Right atrium auricular region (tissue), 2 donors: ENCODE measurements around the gene CCNI2. TPM values are rescaled to one million over a fixed set of nuclear protein-coding genes. Genes with fewer than 3 reads are reported as not detected.

Experiments used
- DNase-seq: peaks from one replicate; pipeline ENCODE4 v3.0.0-alpha.2; 2019; ENCODE audit warnings: low spot score
- H3K27ac ChIP-seq, 2 donors: fragments of 200-600 bp; sonication (generic); 1 replicate in 1 of 2; 2 replicates in 1 of 2; pipeline ENCODE4 v1.5.1; 2016 to 2019
- H3K27me3 ChIP-seq, 2 donors: fragments of 200-600 bp; sonication (generic); one replicate each; pipeline versions ENCODE4 v1.5.1 to v1.6.0; 2017 to 2019
- H3K36me3 ChIP-seq: fragments of 200-600 bp; sonication (generic); one replicate; pipeline ENCODE4 v1.5.1; 2016
- H3K4me1 ChIP-seq, 2 donors: fragments of 200-600 bp; sonication (generic); one replicate each; pipeline versions ENCODE4 v1.5.1 to v1.6.0; 2017 to 2019
- H3K4me3 ChIP-seq, 2 donors: fragments of 200-600 bp; sonication (generic); 1 replicate in 1 of 2; 2 replicates in 1 of 2; pipeline ENCODE4 v1.5.1; 2017 to 2019; ENCODE audit warnings: mild to moderate bottlenecking in 1 of 2, moderate library complexity in 1 of 2
- H3K9me3 ChIP-seq, 2 donors: fragments of 200-600 bp; sonication (generic); one replicate each; pipeline ENCODE4 v1.5.1; 2019
- CTCF ChIP-seq, 2 donors: fragments of 200-600 bp; sonication (generic); IDR thresholded peaks; one replicate each; pipeline ENCODE4 v1.5.1; 2019; ENCODE audit warnings: antibody characterized with exemption in 2 of 2
- total RNA-seq, 2 donors: library from RNA; depleted of rRNA; stranded (reverse); fragments of >200 nt; gene quantifications; one replicate each; pipeline ENCODE4 v1.1.0, GENCODE V29; 2016

Gene CCNI2
- total RNA-seq, 2 donors from 2014 or later = not detected

- no peak for TF ChIP-seq CTCF (IDR thresholded peaks at IDR 0.05)
- Histone ChIP-seq H3K36me3 (no peaks in the 10 kb centered on the region), H3K27ac (no peak overlapping the region), H3K4me3 (no peak overlapping the region), H3K9me3 (no peaks in the 10 kb centered on the region), H3K4me1 (peaks cover 0 to 11% of the 10 kb centered on the region in 2 donors), H3K27me3 (no peaks in the 10 kb centered on the region)
- no peak for DNase-seq
Measured at GRCh38 chr5:132781029-132781428, 33.8 kb downstream of the CCNI2 start.

DNA sequence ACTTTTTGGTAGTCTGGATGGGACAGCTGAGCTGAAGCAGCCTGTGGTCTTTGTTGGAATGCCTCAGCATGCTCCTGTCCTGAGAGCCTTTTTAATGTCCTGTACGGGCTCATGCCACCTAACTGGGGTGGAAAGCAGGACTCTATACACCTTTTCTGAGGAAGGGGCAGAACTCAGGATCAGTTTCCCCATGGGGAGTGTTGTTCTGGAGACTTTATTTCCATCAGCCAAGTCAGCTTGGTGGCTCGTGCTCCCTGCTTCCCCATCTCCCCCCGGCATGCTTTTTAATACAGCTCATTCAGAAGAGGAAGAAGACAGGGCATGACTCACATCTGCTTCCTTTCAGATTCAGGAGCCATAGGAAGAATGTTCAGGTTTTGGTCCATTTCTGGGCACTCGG, 34.9 kb downstream of the CCNI2 start:
- H3K36me3 ChIP-seq = no peaks in the 10 kb centered on the region
- no peak for DNase-seq
- no peak overlapping the region for H3K4me3 ChIP-seq
- H3K27me3 ChIP-seq = no peaks in the 10 kb centered on the region
- H3K9me3 ChIP-seq = no peaks in the 10 kb centered on the region
- H3K27ac ChIP-seq = no peak overlapping the region
- TF ChIP-seq CTCF (IDR thresholded peaks at IDR 0.05) = no peak
- peaks cover 0 to 6% of the 10 kb centered on the region in 2 donors for H3K4me1 ChIP-seq

- no peak overlapping the region for H3K27ac ChIP-seq
- H3K4me3 ChIP-seq = no peak overlapping the region
- no peak for DNase-seq
- H3K4me1 ChIP-seq = no peaks in the 10 kb centered on the region
- no peak for TF ChIP-seq CTCF (IDR thresholded peaks at IDR 0.05)
- no peaks in the 10 kb centered on the region for H3K27me3 ChIP-seq
- H3K9me3 ChIP-seq = no peaks in the 10 kb centered on the region
- H3K36me3 ChIP-seq = no peaks in the 10 kb centered on the region
Measured at GRCh38 chr5:132785365-132785764, 38.1 kb downstream of the CCNI2 start.

- H3K27ac ChIP-seq = no peak overlapping the region
- H3K4me1 ChIP-seq = no peaks in the 10 kb centered on the region
- DNase-seq = no peak
- no peaks in the 10 kb centered on the region for H3K36me3 ChIP-seq
- no peak for TF ChIP-seq CTCF (IDR thresholded peaks at IDR 0.05)
- no peaks in the 10 kb centered on the region for H3K9me3 ChIP-seq
- no peaks in the 10 kb centered on the region for H3K27me3 ChIP-seq
- no peak overlapping the region for H3K4me3 ChIP-seq
Measured at GRCh38 chr5:132785864-132786263, 38.6 kb downstream of the CCNI2 start.

DNA sequence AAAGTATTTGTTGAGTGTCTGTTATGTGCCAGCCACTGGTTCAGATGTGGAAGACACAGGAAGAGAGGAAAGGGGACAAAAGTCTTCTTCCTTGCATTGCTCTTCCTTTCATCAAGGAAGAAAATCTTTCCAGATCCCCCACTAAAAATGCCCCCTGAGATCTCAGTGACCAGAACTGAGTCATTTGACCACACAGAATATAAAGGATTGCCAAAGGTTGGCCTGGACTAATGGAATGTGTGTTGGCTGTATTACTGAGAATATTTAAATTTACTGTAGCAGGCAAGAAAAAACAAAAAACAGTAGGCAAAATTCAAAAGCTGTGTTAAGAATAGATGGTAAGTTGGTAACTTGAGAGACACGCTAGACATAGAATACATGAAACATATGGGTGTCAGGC, 39.9 kb downstream of the CCNI2 start:
- Histone ChIP-seq H3K27ac (no peak overlapping the region), H3K27me3 (no peaks in the 10 kb centered on the region), H3K36me3 (no peaks in the 10 kb centered on the region), H3K9me3 (no peaks in the 10 kb centered on the region), H3K4me1 (no peaks in the 10 kb centered on the region), H3K4me3 (no peak overlapping the region)
- no peak for DNase-seq
- TF ChIP-seq CTCF (IDR thresholded peaks at IDR 0.05) = no peak

DNA sequence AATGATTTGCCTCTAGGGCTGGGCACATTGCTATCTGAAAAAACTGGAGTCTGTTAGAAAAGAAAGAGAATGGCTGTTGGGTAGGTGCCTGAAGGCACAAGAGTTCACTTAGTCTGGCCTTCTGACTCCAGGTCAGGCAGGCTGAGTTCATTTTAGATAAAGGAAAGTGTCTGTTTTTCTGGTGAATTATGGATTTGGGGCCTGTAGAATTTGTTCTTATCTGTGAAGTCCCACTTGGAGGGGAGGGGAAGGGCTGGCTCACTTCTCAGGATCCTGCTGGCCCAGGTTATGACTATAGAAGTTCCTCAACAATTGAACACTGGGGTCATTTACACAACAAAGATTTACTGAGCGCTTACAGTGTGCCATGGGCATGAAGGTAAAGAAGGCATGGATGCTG, 41.3 kb downstream of the CCNI2 start:
- Histone ChIP-seq H3K9me3 (no peaks in the 10 kb centered on the region), H3K36me3 (no peaks in the 10 kb centered on the region), H3K4me3 (no peak overlapping the region), H3K4me1 (no peaks in the 10 kb centered on the region), H3K27ac (no peak overlapping the region), H3K27me3 (no peaks in the 10 kb centered on the region)
- DNase-seq = no peak
- TF ChIP-seq CTCF (IDR thresholded peaks at IDR 0.05) = no peak
